Activated CD8-positive, alpha-beta memory T cell treated with anti-CD3 and anti-CD28 coated beads, Interleukin-2, amount 50 U/mL, for 1 hour (primary cell): Measurements from ENCODE around the gene HOXA7.
A peak's percentile ranks its signal among the peaks of the same experiment; 100 is the strongest.

ENCODE experiments used
- DNase-seq: peaks from one replicate; pipeline ENCODE4 v3.0.0-alpha.2; 2020; ENCODE audit errors: extremely low read depth

HOXA7 gene

DNA sequence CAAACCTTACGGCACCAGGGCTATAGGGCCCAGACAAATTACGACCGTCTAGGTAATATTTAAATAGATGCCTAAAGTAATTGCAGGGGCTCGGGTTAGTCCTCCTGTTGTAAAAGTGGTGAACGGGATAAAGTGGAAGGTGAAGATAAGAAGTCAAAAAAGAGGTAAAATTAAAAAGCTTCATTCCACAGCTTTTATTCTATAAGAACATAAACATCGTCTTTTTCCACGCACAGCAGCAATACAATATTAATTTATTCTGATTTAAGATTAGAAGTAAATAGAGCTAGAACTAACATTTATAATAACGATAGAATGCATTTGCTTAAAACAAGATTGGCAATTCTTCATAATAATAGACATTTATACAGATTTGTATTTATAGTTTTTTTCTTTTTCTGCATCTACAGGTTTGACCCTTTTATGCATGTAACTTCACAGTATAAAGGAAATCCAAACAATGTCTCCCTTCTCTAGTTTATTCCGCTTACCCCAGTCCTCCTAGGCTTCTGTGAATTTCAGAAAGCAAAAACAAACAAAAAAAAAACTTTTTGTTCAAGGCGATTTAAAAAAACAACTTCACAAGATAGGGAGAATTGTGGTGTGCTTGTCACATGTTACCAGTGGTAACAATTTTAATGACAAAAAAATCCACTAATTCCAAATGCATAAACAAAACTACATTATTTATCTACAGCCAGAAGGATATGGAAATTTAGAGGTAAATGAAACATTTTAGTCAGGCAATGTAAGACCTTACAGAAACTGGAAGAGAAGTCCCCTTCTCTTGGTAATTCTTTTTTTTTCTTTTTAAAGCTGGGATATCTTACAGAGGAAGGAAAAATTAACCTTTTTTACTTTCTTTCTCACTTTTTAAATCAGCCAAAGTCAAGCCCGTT is 14.2 kb upstream of the HOXA7 start:
- DNase-seq = no peak

- DNase-seq = no peak
Measured at GRCh38 chr7:27169658-27170425, 13.4 kb upstream of the HOXA7 start.

- DNase-seq = no peak
Measured at GRCh38 chr7:27168265-27168947, 11.9 kb upstream of the HOXA7 start.

- DNase-seq = no peak
Measured at GRCh38 chr7:27167916-27168264, 11.4 kb upstream of the HOXA7 start.

DNA sequence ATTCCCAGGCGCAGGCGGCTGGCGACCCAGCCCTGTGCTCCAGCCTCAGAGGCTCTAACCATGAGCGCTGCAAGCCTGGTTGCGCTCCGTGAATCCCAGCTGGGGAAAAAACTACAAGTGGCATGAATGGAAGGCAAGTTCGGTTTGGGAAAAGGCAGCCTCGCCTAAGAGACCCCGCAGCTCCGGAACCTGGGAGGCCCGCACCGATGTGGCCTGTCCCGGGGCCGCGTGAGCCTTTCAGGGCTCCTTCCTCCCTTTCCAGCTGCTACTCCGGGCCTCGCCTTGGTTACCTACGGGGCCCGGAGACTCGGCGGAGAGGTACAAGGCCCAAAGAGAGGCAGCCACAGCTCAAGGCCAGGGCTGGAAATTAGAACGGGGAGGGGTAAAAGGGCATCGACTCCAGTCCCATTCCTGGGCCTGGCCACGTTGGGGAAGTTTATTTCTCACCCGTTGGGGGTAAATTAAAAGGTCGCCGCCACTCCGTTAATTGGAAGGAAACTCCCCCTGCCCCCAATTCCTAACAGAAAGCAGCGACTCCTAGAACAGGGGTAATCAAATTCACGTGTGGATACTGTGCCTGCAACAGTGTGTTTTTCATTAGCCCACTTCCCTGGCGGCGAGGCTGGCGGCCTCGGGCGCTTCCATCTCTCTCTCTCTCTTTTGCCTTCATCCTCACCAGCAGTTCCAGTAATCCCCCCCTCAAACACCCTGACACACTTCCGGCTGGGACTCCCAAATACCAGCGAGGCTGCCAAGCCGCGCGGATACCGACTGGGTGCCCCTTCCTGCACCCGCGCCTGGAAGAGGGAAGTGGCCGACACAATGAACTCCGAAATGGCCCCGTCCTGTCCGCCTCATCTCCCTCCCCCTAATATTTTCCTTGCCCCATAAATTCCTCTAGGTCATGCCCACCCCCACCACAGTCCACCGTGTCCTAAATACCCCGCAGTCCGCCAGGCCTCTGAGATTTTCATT is 10.3 kb upstream of the HOXA7 start:
- DNase-seq = no peak

GRCh38 chr7:27165996-27166530 is 9.6 kb upstream of the HOXA7 start:
- DNase-seq = no peak

DNA sequence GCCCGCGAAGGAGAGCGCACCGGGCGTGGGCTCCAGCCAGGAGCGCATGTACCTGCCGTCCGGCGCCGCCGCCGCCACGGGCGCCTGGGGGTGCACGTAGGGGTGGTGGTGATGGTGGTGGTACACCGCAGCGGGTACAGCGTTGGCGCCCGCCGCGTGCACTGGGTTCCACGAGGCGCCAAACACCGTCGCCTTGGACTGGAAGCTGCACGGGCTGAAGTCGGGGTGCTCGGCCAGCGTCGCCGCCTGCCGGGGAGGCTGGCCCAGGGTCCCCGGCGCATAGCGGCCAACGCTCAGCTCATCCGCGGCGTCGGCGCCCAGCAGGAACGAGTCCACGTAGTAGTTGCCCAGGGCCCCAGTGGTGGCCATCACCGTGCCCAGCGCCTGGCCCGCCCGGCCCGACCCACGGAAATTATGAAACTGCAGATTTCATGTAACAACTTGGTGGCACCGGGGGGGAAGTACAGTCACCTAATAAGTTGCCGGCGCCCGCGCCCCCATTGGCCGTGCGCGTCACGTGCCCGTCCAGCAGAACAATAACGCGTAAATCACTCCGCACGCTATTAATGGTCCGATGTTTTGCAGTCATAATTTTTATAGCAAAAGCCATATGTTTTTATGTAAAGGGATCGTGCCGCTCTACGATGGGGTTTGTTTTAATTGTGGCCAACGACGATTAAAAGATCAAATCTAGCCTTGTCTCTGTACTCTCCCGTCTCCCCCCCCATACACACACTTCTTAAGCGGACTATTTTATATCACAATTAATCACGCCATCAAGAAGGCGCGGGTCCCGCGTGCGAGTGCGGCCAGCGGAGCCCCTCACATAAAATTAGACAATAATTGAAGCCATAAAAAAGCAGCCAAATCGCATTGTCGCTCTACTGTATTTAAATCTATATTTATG is 8.9 kb upstream of the HOXA7 start, which contains the start of gene HOXA9:
HOXA9 (minus strand) TSS at position 449 of the 907 bp plus-strand sequence; CDS start at position 369, 80 bp downstream.
- no peak for DNase-seq

- no peak for DNase-seq
Measured at GRCh38 chr7:27164367-27165088, 8.1 kb upstream of the HOXA7 start.

DNA sequence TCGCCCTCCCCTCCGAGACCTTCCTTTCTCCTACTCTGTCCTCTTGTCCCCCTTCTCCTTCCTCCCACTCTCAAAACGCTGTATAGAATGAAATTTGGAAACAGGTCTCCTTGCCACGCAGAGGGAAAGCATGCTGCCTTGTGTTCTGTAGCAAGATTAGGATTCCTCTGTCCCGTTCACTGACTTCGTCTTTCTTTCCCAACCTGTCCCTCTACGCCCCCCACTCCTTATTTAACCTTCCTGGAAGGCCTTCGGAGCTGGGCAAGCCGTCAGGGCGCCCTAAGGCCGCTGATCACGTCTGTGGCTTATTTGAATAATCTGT is 7.5 kb upstream of the HOXA7 start:
- DNase-seq = no peak

DNA sequence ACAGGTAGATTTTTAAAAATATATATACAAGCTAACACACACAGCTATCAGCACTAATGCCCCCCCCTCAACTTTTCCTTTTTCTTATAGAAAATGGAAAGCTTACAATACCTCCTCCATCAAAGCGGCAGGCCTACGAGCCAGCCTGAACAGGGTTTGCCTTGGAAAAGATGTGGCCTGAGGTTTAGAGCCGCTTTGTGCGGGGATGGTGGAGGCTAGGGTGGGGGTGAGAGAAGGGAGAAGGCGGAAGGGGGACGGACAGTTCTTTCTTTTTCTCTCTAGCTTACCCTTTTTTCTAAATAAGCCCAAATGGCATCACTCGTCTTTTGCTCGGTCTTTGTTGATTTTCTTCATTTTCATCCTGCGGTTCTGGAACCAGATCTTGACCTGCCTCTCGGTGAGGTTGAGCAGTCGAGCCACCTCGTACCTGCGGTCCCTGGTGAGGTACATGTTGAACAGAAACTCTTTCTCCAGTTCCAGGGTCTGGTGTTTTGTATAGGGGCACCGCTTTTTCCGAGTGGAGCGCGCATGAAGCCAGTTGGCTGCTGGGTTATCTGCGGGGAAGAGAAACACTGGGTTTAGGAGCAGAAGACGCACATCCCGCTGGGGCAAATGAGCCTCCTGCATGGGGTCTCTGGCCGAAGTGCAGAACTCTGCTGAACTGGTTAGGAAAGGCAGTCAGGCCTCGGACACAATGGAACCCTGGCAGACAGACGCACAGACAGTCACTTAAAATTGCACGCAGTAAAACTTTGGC is 7.0 kb upstream of the HOXA7 start:
- DNase-seq = no peak

DNA sequence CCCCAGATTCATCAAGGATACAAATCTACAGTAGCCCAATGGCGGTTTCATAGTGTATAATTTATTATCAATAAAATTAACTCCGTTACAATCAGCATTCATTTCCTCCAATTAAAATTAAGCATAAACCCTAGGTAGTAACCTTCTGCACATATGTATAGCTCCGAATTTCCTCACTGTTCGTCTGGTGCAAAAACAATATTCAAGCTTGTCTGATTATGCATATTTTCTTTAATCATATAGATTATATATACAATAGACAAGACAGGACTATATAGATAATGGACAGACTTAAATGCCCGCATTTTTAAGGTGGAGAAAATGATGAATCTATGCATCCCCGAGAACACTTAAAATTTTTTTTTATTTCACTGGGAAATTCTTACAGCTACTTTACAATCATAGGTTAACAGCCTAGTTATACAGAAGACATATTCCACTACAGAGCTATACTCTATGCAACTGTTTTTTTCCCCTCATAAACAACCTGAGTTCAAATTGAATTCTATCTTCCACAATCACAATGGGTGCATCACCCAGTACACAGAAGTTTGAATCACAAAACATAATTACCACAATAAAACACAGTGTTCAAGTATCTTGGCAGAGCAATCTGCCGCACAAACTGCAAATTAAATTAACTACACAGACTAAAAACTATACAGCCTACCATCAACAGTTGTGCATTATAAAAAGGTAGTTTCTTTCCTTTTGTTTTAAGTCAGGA is 6.2 kb upstream of the HOXA7 start:
- DNase-seq = no peak

DNA sequence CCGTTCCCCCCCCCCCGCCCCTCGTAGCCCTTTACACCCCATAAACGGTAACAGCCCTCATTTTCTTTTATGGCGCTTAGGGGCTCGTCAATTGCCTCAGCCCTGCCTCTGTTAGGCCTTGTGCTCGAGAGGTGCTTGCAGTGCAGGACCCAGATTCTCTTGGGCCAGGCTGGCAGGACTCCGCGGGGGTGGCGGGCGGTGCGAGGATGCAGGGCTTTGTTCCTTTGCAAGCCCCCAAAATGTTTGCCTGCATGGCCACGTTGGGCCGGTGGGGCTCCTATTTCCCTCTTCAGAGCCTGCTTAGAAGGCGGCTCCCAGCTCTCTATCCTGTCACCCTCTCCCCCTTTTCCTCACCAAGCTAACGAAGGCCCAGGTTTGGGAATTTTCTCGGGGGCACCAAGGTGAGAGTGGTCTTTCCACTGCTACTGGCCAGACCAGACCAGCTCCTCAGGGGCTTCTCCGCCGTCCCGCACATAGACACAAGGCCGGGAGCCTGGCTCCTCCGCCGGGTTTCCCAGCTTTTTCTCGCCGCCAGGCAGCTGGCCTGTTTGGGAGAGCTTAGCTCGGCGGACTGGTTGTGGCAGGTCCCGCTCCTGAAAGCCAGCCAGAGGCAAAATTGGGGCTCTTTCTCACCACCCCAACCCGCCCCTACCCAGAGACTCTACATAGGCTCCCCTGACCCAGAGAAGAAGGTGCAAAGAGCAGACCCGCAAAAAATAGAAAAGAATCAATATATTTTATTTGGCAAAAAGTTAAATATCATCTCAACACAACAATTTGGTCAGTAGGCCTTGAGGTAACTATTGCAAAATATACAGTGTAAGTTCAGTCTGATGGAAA is 5.5 kb upstream of the HOXA7 start:
- DNase-seq = no peak

DNA sequence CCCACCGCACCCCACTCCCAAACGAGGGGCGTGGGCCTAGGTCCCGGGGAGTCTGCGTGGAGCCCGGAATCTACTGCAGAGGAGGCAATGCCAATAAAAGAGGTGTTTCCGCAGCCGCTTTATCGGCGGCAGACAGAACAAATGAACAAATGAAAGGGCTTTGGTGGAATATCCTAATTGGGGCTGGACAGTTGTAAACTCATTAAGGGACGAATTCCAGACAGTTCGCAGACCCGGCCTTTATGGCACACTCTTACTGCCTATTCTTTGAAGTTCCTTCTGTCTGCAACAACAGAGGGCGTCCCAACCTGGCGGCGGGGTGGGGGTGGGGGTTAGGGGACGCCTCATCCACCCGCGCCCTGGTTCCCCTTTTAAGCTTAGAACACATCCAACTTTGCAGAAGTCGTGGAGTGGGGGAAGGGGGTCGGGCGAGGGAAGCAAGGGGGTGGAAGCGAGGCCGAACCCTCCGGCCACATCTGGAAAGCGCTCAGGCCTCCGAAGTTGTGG is 4.8 kb upstream of the HOXA7 start:
- no peak for DNase-seq

- peak; percentile 74 for DNase-seq
Measured at GRCh38 chr7:27160546-27161213, 4.2 kb upstream of the HOXA7 start.

DNA sequence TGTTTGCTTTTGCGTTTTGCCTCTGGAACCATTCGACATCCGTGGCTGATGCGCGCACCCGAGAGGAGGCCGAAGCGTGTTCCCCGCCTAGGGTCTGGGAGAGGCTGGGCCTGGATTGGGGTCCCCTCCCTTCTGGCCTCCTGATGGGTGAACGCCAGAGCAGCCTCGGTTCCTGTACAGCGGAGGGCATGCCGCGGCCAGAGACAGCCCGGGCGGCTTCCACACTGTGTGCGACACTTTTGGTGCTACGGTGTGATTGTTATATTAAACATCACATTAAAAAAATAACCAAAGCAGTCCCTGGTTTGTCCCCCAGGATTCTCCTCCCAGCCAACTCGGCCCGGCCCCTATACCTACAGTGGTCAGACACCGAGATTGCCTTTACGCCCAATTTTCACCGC is 3.7 kb upstream of the HOXA7 start:
- no peak for DNase-seq
